Uterus (tissue), 4 donors: ENCODE measurements around the gene GBA2. TPM values are rescaled to one million over a fixed set of nuclear protein-coding genes. Genes with fewer than 3 reads are reported as not detected.

Source experiments
- DNase-seq, 2 donors: peaks; one replicate each; pipeline ENCODE4 v3.0.0-alpha.2; 2019 to 2020
- H3K27ac ChIP-seq, 2 donors: fragments of 200-600 bp; sonication (generic); 1 replicate in 1 of 2; 2 replicates in 1 of 2; pipeline ENCODE4 v1.5.1; 2016 to 2018
- H3K27me3 ChIP-seq, 2 donors: fragments of 200-600 bp; sonication (generic); one replicate each; pipeline ENCODE4 v1.5.1; 2018 to 2019; ENCODE audit warnings: control low read depth in 1 of 2
- H3K36me3 ChIP-seq, 2 donors: fragments of 200-600 bp; sonication (generic); one replicate each; pipeline ENCODE4 v1.5.1; 2019; ENCODE audit warnings: control low read depth in 1 of 2
- H3K4me1 ChIP-seq, 2 donors: fragments of 200-600 bp; sonication (generic); one replicate each; pipeline ENCODE4 v1.5.1; 2018 to 2019; ENCODE audit warnings: control low read depth in 1 of 2
- H3K4me3 ChIP-seq, 2 donors: fragments of 200-600 bp; sonication (generic); 1 replicate in 1 of 2; 2 replicates in 1 of 2; pipeline ENCODE4 v1.5.1; 2018 to 2019; ENCODE audit warnings: mild to moderate bottlenecking in 1 of 2
- H3K9me3 ChIP-seq, 2 donors: fragments of 200-600 bp; sonication (generic); one replicate each; pipeline ENCODE4 v1.5.1; 2019; ENCODE audit warnings: control low read depth in 1 of 2
- CTCF ChIP-seq, 4 experiments: fragments of 200-600 bp in 2 of 4; fragments of 450-650 bp in 2 of 4; sonication (generic) in 2 of 4; IDR thresholded peaks; one replicate each; pipeline ENCODE4 v1.5.1; 2016 to 2019; ENCODE audit warnings: antibody characterized with exemption in 4 of 4, mild to moderate bottlenecking in 2 of 4, moderate library complexity in 1 of 4
- POLR2A ChIP-seq, 2 donors: fragments of 450-650 bp; IDR thresholded peaks; one replicate each; pipeline ENCODE4 v1.6.1; 2016; ENCODE audit warnings: antibody characterized with exemption in 2 of 2, mild to moderate bottlenecking in 1 of 2, moderate library complexity in 1 of 2
- intact Hi-C: fragments of 100-400 bp; cut with DNase I; formaldehyde crosslinking; loops from one replicate; pipeline ENCODE4 v1.15.1; 2023; ENCODE audit warnings: low total_unique reads
- total RNA-seq, 4 donors: library from RNA; depleted of rRNA in 3 of 4; stranded (reverse); fragments of >200 nt in 3 of 4; gene quantifications; one replicate each; pipeline versions ENCODE4 v1.1.0 to v1.2.4, GENCODE V29; 2014 to 2023
- donor health status: DM: yes; HTN: yes; CAD: no.

Gene GBA2
- total RNA-seq, 4 donors from 2014 or later = 26.9 to 104 (median 42.1) TPM

- Histone ChIP-seq H3K9me3 (no peaks in the 10 kb centered on the region), H3K36me3 (no peaks in the 10 kb centered on the region), H3K27ac (no peak overlapping the region), H3K4me1 (peaks cover 12 to 22% of the 10 kb centered on the region in 2 donors), H3K4me3 (no peak overlapping the region), H3K27me3 (no peaks in the 10 kb centered on the region)
- TF ChIP-seq POLR2A (IDR thresholded peaks at IDR 0.05) = no peak
- no peak for TF ChIP-seq CTCF (IDR thresholded peaks at IDR 0.05)
- DNase-seq = no peak
- intact Hi-C loops = no loop called here
These were observed 40.5 kb upstream of the GBA2 start for GRCh38 chr9:35789541-35789940.

GRCh38 chr9:35783418-35783817 lies 34.4 kb upstream of the GBA2 start:
- no peak overlapping the region for H3K27ac ChIP-seq
- no peak for TF ChIP-seq CTCF (IDR thresholded peaks at IDR 0.05)
- TF ChIP-seq POLR2A (IDR thresholded peaks at IDR 0.05) = no peak
- no peaks in the 10 kb centered on the region for H3K27me3 ChIP-seq
- H3K9me3 ChIP-seq = no peaks in the 10 kb centered on the region
- intact Hi-C loops = no loop called here
- DNase-seq = no peak
- no peaks in the 10 kb centered on the region for H3K36me3 ChIP-seq
- H3K4me3 ChIP-seq = no peak overlapping the region
- H3K4me1 ChIP-seq = no peaks in the 10 kb centered on the region

- TF ChIP-seq CTCF (IDR thresholded peaks at IDR 0.05) = no peak
- no peak for TF ChIP-seq POLR2A (IDR thresholded peaks at IDR 0.05)
- no peaks in the 10 kb centered on the region for H3K4me1 ChIP-seq
- no peaks in the 10 kb centered on the region for H3K36me3 ChIP-seq
- H3K27ac ChIP-seq = no peak overlapping the region
- no peaks in the 10 kb centered on the region for H3K27me3 ChIP-seq
- no peak overlapping the region for H3K4me3 ChIP-seq
- DNase-seq = no peak
- intact Hi-C loops = no loop called here
- no peaks in the 10 kb centered on the region for H3K9me3 ChIP-seq
These were observed 32.0 kb upstream of the GBA2 start for GRCh38 chr9:35781066-35781465.

- no peak for TF ChIP-seq POLR2A (IDR thresholded peaks at IDR 0.05)
- no peak for TF ChIP-seq CTCF (IDR thresholded peaks at IDR 0.05)
- no peak overlapping the region for H3K4me3 ChIP-seq
- no peaks in the 10 kb centered on the region for H3K9me3 ChIP-seq
- H3K36me3 ChIP-seq = no peaks in the 10 kb centered on the region
- intact Hi-C loops = no loop called here
- no peak for DNase-seq
- H3K27me3 ChIP-seq = no peaks in the 10 kb centered on the region
- no peaks in the 10 kb centered on the region for H3K4me1 ChIP-seq
- no peak overlapping the region for H3K27ac ChIP-seq
These were observed 29.5 kb upstream of the GBA2 start for GRCh38 chr9:35778496-35778895.

GRCh38 chr9:35776018-35776417 lies 27.0 kb upstream of the GBA2 start:
- no peak overlapping the region for H3K4me3 ChIP-seq
- no peaks in the 10 kb centered on the region for H3K4me1 ChIP-seq
- no peak overlapping the region for H3K27ac ChIP-seq
- intact Hi-C loops = no loop called here
- no peaks in the 10 kb centered on the region for H3K36me3 ChIP-seq
- H3K9me3 ChIP-seq = no peaks in the 10 kb centered on the region
- no peaks in the 10 kb centered on the region for H3K27me3 ChIP-seq
- TF ChIP-seq POLR2A (IDR thresholded peaks at IDR 0.05) (no peak), CTCF (IDR thresholded peaks at IDR 0.05) (no peak)
- DNase-seq = no peak
